Measurements from ENCODE around the gene ENPP7. TPM values are rescaled to one million over a fixed set of nuclear protein-coding genes. Genes with fewer than 3 reads are reported as not detected.

The ENPP7 gene
- total RNA-seq (not detected), polyA plus RNA-seq (ENCODE audit: insufficient read length in 2 of 2) (under 1 TPM in 1 of 2 donors, not detected in 1; 0.08 TPM)
- long read RNA-seq, donor 1: 0 reads
- long read RNA-seq, donor 2: 0 reads
- long read RNA-seq, donor 3: 0 reads
- long read RNA-seq, donor 4: 0 reads

GRCh38 chr17:79730769-79731483, at the start of gene ENPP7:
Gene ENPP7, plus strand, starts transcription at chr17:79730943. Its CDS starts 197 bp downstream, at chr17:79731140.
- Histone ChIP-seq H3K4me3 (ENCODE audit: low read depth, low read length) (no peak within 1 kb of the TSS), H3K27me3 (ENCODE audit: control insufficient read depth, insufficient read depth, low read length) (no peaks in the 10 kb centered on the region), H3K36me3 (ENCODE audit: control insufficient read depth, insufficient read depth, low read length) (no peaks in the 10 kb centered on the region), H3K9me3 (ENCODE audit: control insufficient read depth, insufficient read depth, low read length) (no peaks in the 10 kb centered on the region), H3K27ac (ENCODE audit: low read depth, low read length) (no peak within 1 kb of the TSS), H3K4me1 (ENCODE audit: control insufficient read depth, insufficient read depth, low read length) (peaks cover 17% of the 10 kb centered on the region)
- no peak for DNase-seq (ENCODE audit: low read depth in 4 of 6, low spot score in 6 of 6)
- 91% methylated on average over 30 of the region's 33 CpGs for WGBS (ENCODE audit: insufficient coverage)

GRCh38 chr17:79681101-79681621, 49.6 kb upstream of the ENPP7 start:
- WGBS (ENCODE audit: insufficient coverage): 85% methylated on average over 14 of the region's 14 CpGs
- DNase-seq (ENCODE audit: low read depth in 4 of 6, low spot score in 6 of 6): no peak
- H3K9me3 ChIP-seq (ENCODE audit: control insufficient read depth, insufficient read depth, low read length): no peaks in the 10 kb centered on the region
- H3K4me3 ChIP-seq (ENCODE audit: low read depth, low read length): no peak overlapping the region
- no peak overlapping the region for H3K27ac ChIP-seq (ENCODE audit: low read depth, low read length)
- no peaks in the 10 kb centered on the region for H3K36me3 ChIP-seq (ENCODE audit: control insufficient read depth, insufficient read depth, low read length)
- peaks cover 7% of the 10 kb centered on the region for H3K27me3 ChIP-seq (ENCODE audit: control insufficient read depth, insufficient read depth, low read length)
- H3K4me1 ChIP-seq (ENCODE audit: control insufficient read depth, insufficient read depth, low read length): peaks cover 15% of the 10 kb centered on the region

GRCh38 chr17:79681628-79682261, 49.0 kb upstream of the ENPP7 start:
- Histone ChIP-seq H3K36me3 (ENCODE audit: control insufficient read depth, insufficient read depth, low read length) (no peaks in the 10 kb centered on the region), H3K9me3 (ENCODE audit: control insufficient read depth, insufficient read depth, low read length) (no peaks in the 10 kb centered on the region), H3K4me1 (ENCODE audit: control insufficient read depth, insufficient read depth, low read length) (peaks cover 15% of the 10 kb centered on the region), H3K4me3 (ENCODE audit: low read depth, low read length) (no peak overlapping the region), H3K27ac (ENCODE audit: low read depth, low read length) (no peak overlapping the region), H3K27me3 (ENCODE audit: control insufficient read depth, insufficient read depth, low read length) (peaks cover 7% of the 10 kb centered on the region)
- 74% methylated on average over 7 of the region's 9 CpGs for WGBS (ENCODE audit: insufficient coverage)
- DNase-seq (ENCODE audit: low read depth in 4 of 6, low spot score in 6 of 6): no peak

GRCh38 chr17:79683365-79683764, 47.4 kb upstream of the ENPP7 start:
- Histone ChIP-seq H3K27me3 (ENCODE audit: control insufficient read depth, insufficient read depth, low read length) (peaks cover 7% of the 10 kb centered on the region), H3K4me3 (ENCODE audit: low read depth, low read length) (no peak overlapping the region), H3K27ac (ENCODE audit: low read depth, low read length) (no peak overlapping the region), H3K4me1 (ENCODE audit: control insufficient read depth, insufficient read depth, low read length) (peaks cover 8% of the 10 kb centered on the region), H3K36me3 (ENCODE audit: control insufficient read depth, insufficient read depth, low read length) (no peaks in the 10 kb centered on the region), H3K9me3 (ENCODE audit: control insufficient read depth, insufficient read depth, low read length) (no peaks in the 10 kb centered on the region)
- DNase-seq (ENCODE audit: low read depth in 4 of 6, low spot score in 6 of 6): no peak
- 99% methylated on average over 6 of the region's 12 CpGs for WGBS (ENCODE audit: insufficient coverage)

GRCh38 chr17:79684132-79684985, 46.4 kb upstream of the ENPP7 start:
- Histone ChIP-seq H3K27me3 (ENCODE audit: control insufficient read depth, insufficient read depth, low read length) (peaks cover 7% of the 10 kb centered on the region), H3K9me3 (ENCODE audit: control insufficient read depth, insufficient read depth, low read length) (no peaks in the 10 kb centered on the region), H3K4me3 (ENCODE audit: low read depth, low read length) (no peak overlapping the region), H3K36me3 (ENCODE audit: control insufficient read depth, insufficient read depth, low read length) (no peaks in the 10 kb centered on the region), H3K4me1 (ENCODE audit: control insufficient read depth, insufficient read depth, low read length) (no peaks in the 10 kb centered on the region), H3K27ac (ENCODE audit: low read depth, low read length) (no peak overlapping the region)
- 83% methylated on average over 25 of the region's 29 CpGs for WGBS (ENCODE audit: insufficient coverage)
- DNase-seq (ENCODE audit: low read depth in 4 of 6, low spot score in 6 of 6): no peak

GRCh38 chr17:79685121-79685520, 45.6 kb upstream of the ENPP7 start:
- no peak overlapping the region for H3K4me3 ChIP-seq (ENCODE audit: low read depth, low read length)
- DNase-seq (ENCODE audit: low read depth in 4 of 6, low spot score in 6 of 6): no peak
- peaks cover under 1% of the 10 kb centered on the region for H3K4me1 ChIP-seq (ENCODE audit: control insufficient read depth, insufficient read depth, low read length)
- 69% methylated on average over 3 of the region's 9 CpGs for WGBS (ENCODE audit: insufficient coverage)
- no peaks in the 10 kb centered on the region for H3K9me3 ChIP-seq (ENCODE audit: control insufficient read depth, insufficient read depth, low read length)
- H3K36me3 ChIP-seq (ENCODE audit: control insufficient read depth, insufficient read depth, low read length): no peaks in the 10 kb centered on the region
- H3K27me3 ChIP-seq (ENCODE audit: control insufficient read depth, insufficient read depth, low read length): peaks cover 7% of the 10 kb centered on the region
- no peak overlapping the region for H3K27ac ChIP-seq (ENCODE audit: low read depth, low read length)

GRCh38 chr17:79686476-79686875, 44.3 kb upstream of the ENPP7 start:
- H3K27me3 ChIP-seq (ENCODE audit: control insufficient read depth, insufficient read depth, low read length): peaks cover 7% of the 10 kb centered on the region
- WGBS (ENCODE audit: insufficient coverage): 87% methylated on average over 17 of the region's 17 CpGs
- no peaks in the 10 kb centered on the region for H3K9me3 ChIP-seq (ENCODE audit: control insufficient read depth, insufficient read depth, low read length)
- DNase-seq (ENCODE audit: low read depth in 4 of 6, low spot score in 6 of 6): no peak
- no peaks in the 10 kb centered on the region for H3K36me3 ChIP-seq (ENCODE audit: control insufficient read depth, insufficient read depth, low read length)
- H3K27ac ChIP-seq (ENCODE audit: low read depth, low read length): no peak overlapping the region
- H3K4me3 ChIP-seq (ENCODE audit: low read depth, low read length): no peak overlapping the region
- peaks cover 14% of the 10 kb centered on the region for H3K4me1 ChIP-seq (ENCODE audit: control insufficient read depth, insufficient read depth, low read length)

- Histone ChIP-seq H3K36me3 (ENCODE audit: control insufficient read depth, insufficient read depth, low read length) (no peaks in the 10 kb centered on the region), H3K4me1 (ENCODE audit: control insufficient read depth, insufficient read depth, low read length) (peaks cover 35% of the 10 kb centered on the region), H3K27ac (ENCODE audit: low read depth, low read length) (no peak overlapping the region), H3K27me3 (ENCODE audit: control insufficient read depth, insufficient read depth, low read length) (no peaks in the 10 kb centered on the region), H3K9me3 (ENCODE audit: control insufficient read depth, insufficient read depth, low read length) (no peaks in the 10 kb centered on the region), H3K4me3 (ENCODE audit: low read depth, low read length) (no peak overlapping the region)
- WGBS (ENCODE audit: insufficient coverage): 48% methylated on average over 8 of the region's 10 CpGs
- no peak for DNase-seq (ENCODE audit: low read depth in 4 of 6, low spot score in 6 of 6)
Measured at GRCh38 chr17:79690466-79690865, 40.3 kb upstream of the ENPP7 start.

All from spinal cord (tissue), 10 donors.